ENCODE measurements around the gene DCAF17.
"Not testable (repeated sequence)": the region's sequence is repeated elsewhere in the genome, so short reads cannot be mapped to it uniquely, and the experiment has no call there.

The DCAF17 gene

GRCh38 chr2:171410101-171410500 lies 23.9 kb upstream of the DCAF17 start:
- no peak for DNase-seq (ENCODE audit: low read depth in 2 of 2)

- no peak for DNase-seq (ENCODE audit: low read depth in 2 of 2)
Measured at GRCh38 chr2:171410624-171411023, 23.4 kb upstream of the DCAF17 start.

GRCh38 chr2:171411214-171411613 lies 22.8 kb upstream of the DCAF17 start:
- DNase-seq (ENCODE audit: low read depth in 2 of 2), result no peak

GRCh38 chr2:171411791-171412483 lies 22.1 kb upstream of the DCAF17 start:
- DNase-seq (ENCODE audit: low read depth in 2 of 2), result no peak

- no peak for DNase-seq (ENCODE audit: low read depth in 2 of 2)
Measured at GRCh38 chr2:171412571-171413175, 21.4 kb upstream of the DCAF17 start.

- DNase-seq (ENCODE audit: low read depth in 2 of 2), result not testable (repeated sequence)
Measured at GRCh38 chr2:171414645-171415044, 19.4 kb upstream of the DCAF17 start.

- DNase-seq (ENCODE audit: low read depth in 2 of 2), result peak; percentile 73 to 77
Measured at GRCh38 chr2:171416009-171416926, 17.8 kb upstream of the DCAF17 start.

- no peak for DNase-seq (ENCODE audit: low read depth in 2 of 2)
Measured at GRCh38 chr2:171419333-171419732, 14.7 kb upstream of the DCAF17 start.

- DNase-seq (ENCODE audit: low read depth in 2 of 2), result no peak
Measured at GRCh38 chr2:171420728-171421563, 13.1 kb upstream of the DCAF17 start.

- DNase-seq (ENCODE audit: low read depth in 2 of 2), result not testable (repeated sequence)
Measured at GRCh38 chr2:171422710-171423495, 11.1 kb upstream of the DCAF17 start.

- no peak for DNase-seq (ENCODE audit: low read depth in 2 of 2)
Measured at GRCh38 chr2:171430516-171431410, 3.3 kb upstream of the DCAF17 start.

- no peak for DNase-seq (ENCODE audit: low read depth in 2 of 2)
Measured at GRCh38 chr2:171431677-171432167, 2.3 kb upstream of the DCAF17 start.

GRCh38 chr2:171432206-171432968 lies 1.6 kb upstream of the DCAF17 start:
- DNase-seq (ENCODE audit: low read depth in 2 of 2), result no peak

GRCh38 chr2:171432969-171433762 lies 860 bp upstream of the DCAF17 start:
- peak in 1 of 2 experiments; percentile 40 for DNase-seq (ENCODE audit: low read depth in 2 of 2)

GRCh38 chr2:171433763-171434012 lies 338 bp upstream of the DCAF17 start, which contains the start of gene METTL8:
TSS of gene METTL8 (minus strand) at chr2:171433990. CDS start at chr2:171392185, 41,805 bp downstream.
- no peak for DNase-seq (ENCODE audit: low read depth in 2 of 2)

GRCh38 chr2:171436307-171436706 lies 2.3 kb downstream of the DCAF17 start:
- DNase-seq (ENCODE audit: low read depth in 2 of 2), result no peak

GRCh38 chr2:171441470-171441869 lies 7.4 kb downstream of the DCAF17 start:
- DNase-seq (ENCODE audit: low read depth in 2 of 2), result no peak

GRCh38 chr2:171447675-171448074 lies 13.6 kb downstream of the DCAF17 start:
- DNase-seq (ENCODE audit: low read depth in 2 of 2), result no peak

Data from stimulated activated CD4-positive, alpha-beta T cell treated with anti-CD3 and anti-CD28 coated beads, Interleukin-12 subunit alpha, Interleukin-12 subunit beta, amount 100 ng/mL, for 24 hours (primary cell).